CD4-positive, alpha-beta T cell treated with Interleukin-2 at 100 ng/mL for 4 hours (primary cell): ENCODE measurements around the gene LRRC3C.
"Not testable (repeated sequence)": the region's sequence is repeated elsewhere in the genome, so short reads cannot be mapped to it uniquely, and the experiment has no call there.

Source experiments
- DNase-seq: peaks from one replicate; pipeline ENCODE4 v3.0.0-alpha.2; 2020; ENCODE audit warnings: low spot score

The LRRC3C gene, protein sequence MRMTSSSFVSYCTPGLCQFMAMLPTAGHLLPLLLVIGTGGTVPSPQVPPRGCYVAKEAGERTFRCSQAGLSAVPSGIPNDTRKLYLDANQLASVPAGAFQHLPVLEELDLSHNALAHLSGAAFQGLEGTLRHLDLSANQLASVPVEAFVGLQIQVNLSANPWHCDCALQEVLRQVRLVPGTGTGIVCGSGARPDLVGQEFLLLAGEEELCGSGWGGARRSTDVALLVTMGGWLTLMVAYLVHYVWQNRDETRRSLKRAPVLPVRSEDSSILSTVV

DNA sequence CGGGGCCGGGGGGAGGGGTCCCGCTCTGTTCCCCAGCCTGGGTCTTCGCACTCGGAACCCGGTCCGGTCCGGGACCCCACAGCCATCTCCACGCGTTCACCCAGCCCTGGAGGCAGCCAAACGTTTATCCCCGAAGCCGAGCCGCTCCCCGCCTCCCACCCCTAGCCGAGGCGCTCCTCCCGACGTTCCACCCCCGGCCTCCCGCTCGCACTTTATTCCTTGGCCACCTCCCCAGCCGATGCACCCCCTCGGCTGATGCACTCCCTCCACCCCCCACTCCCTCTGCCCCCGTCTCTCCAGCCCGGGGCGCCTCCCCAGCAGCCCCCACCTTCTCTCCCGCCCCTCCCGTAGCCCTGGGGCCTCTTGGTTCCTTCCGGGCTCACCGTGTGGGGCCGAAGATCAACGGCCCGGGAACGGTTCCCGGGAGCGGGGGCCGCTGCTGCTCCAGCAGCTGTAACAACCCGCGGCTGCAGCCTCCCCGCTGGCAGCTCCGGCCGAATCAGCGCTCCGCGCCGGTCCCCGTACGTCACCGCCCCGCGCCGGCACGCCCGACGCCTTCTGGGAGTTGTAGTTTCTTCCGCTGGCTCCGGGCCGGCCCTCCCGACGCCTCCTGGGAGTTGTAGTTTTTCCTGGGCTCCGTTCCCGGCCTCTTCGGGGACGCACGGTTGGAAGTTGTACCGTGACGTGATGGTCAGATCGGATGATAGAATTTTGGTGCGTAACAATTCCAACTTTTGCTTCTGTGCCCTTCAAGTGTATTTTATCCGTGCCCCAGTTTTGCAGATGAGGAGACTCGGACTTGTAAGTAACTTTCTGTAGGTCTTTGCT is at the start of gene LRRC3C, which contains the start of gene ORMDL3:
Gene LRRC3C, plus strand, starts transcription at position 632 of the 828 bp plus-strand sequence. CDS start 13,792 bp downstream, outside the sequence.
Gene ORMDL3, minus strand, starts transcription at position 501 of the 828 bp plus-strand sequence. CDS start 3,398 bp downstream, outside the sequence.
- DNase-seq: peak; percentile 92

DNA sequence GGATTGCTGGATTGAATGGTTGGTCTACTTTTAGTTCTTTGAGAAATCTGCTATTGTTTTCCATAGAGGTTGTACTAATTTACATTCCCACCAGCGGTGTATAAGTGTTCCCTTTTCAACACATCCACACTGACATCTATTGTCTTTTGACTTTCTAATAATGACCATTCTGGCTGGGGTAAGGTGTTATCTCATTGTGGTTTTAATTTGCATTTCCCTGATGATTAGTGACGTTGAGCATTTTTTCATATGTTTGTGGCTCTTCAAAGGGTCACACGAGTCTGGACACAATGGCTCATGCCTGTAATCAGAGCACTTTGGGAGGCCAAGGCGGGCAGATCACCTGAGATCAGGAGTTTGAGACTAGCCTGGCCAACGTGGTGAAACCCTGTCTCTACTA is 41.4 kb upstream of the LRRC3C start:
- not testable (repeated sequence) for DNase-seq

GRCh38 chr17:39887078-39887477 is 40.5 kb upstream of the LRRC3C start:
- no peak for DNase-seq

DNA sequence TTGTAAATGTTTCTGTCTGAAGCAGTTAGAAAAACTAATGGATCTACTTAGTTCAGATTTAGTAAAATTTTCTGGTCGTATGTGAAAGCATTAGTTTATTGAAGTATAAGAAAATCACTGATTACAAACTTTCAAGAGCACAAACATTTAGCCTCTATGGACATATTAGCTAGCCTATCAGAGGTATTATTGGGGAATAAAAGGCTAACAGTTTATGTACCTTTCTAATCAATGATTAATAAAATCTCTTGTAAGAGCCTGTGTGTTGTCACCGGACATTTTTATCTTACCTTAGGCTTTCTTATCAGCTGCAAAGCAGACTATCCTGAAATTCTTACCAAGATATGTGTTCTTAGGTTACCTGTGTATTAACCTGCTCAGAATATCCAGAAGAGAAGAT is 38.3 kb upstream of the LRRC3C start:
- no peak for DNase-seq

DNA sequence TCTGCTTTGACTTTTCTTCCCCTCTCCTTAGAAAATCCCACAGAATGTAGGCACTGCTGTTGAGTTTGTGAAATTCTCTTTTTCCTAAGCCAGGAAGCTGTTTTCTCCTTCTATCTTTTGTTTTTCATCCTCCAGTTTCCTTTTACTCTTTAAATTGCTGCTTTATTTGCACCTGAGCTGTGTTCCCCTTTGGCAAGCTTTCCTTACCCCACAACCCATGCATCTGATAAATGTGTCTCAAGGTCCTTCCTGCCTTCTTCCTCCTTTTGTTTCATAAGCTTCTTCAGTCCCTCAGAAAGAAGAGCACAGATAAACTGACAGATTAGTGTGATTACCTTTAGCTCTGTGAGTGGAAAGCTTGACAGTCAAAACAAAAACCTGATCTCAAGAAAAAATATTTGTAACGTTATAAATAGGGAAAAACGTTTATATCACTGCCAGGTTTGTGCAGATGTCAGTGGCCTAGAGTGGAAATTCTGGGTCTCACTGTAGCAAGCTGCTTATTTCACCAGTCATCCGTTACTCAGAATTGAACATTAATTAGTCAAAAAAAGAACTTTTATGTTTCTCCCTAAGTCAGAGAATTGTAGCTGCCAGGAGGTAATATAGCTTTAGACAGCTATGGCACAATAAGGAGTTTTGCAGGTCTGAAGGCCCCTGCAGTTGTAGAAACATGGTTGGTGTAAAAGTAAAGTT is 32.7 kb upstream of the LRRC3C start:
- no peak for DNase-seq

- DNase-seq: no peak
Observed at GRCh38 chr17:39898088-39898487, 29.4 kb upstream of the LRRC3C start.

GRCh38 chr17:39899215-39899614 is 28.3 kb upstream of the LRRC3C start:
- DNase-seq: no peak

GRCh38 chr17:39902027-39902426 is 25.5 kb upstream of the LRRC3C start:
- not testable (repeated sequence) for DNase-seq

DNA sequence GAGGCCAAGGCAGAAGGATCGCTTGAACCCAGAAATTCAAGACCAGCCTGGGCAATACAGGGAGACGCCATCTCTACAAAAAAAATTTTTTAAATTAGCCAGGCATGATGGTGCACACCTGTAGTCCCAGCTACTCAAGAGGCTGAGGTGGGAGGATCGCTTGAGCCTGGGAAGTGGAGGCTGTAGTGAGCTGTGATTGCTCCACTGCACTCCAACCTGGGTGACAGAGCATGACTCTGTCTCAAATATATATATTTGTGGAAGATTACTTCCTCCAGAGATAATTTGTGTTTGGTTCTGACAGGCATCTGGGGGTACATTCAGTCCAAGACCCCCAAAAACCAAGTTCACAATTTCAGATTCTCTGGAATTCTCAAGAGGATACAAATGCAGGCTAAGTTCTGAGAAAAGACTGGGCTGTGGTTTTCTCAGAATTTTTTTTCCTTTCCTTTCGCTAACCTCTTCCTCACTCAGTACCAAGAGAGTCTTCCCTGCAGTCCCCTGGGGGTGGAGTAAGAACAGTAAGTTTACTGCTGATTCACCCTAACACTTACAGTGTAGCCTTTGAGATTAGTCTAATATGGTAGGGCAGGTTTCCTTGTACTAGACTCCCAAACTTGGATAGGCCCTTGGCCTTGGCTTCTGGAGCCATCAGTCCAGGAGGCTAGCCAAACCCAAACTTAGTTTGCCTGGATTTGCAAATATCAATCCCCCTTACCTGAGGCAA is 24.2 kb upstream of the LRRC3C start:
- DNase-seq: peak; percentile 43

DNA sequence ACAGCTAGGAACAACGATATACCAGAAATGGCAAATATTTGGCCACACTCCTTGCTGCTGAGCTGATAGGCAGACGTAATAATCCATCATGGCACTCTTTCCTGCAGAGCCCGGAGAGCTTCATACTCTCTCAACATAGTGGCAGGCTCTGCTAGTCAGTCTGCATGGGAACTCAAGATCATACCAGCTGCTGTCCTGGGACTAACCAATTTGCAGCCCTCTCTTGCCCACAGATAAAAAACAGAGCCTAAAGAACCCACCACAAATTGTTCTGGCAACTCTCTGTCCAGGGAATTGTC is 22.6 kb upstream of the LRRC3C start:
- DNase-seq: no peak

GRCh38 chr17:39908789-39909352 is 18.7 kb upstream of the LRRC3C start:
- DNase-seq: no peak

DNA sequence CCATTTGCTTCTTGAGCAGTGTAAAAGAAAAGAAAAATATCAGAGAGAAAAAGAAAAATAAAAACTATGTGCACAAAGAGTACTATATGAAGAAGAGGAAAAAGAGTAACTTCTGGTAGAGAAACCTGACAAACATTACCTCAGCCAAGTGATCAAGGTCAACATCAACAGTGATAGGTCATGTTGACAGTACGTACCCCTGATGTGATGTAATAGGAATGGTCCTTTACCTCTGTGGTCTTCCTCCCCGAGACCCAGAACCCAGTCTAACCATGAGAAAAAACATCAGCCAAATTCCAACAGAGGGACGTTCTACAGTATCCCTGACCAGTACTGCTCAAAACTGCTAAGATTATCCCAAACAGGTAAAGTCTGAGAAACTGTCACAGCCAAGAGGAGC is 13.5 kb upstream of the LRRC3C start:
- DNase-seq: no peak

GRCh38 chr17:39915559-39915958 is 12.0 kb upstream of the LRRC3C start:
- DNase-seq: no peak

DNA sequence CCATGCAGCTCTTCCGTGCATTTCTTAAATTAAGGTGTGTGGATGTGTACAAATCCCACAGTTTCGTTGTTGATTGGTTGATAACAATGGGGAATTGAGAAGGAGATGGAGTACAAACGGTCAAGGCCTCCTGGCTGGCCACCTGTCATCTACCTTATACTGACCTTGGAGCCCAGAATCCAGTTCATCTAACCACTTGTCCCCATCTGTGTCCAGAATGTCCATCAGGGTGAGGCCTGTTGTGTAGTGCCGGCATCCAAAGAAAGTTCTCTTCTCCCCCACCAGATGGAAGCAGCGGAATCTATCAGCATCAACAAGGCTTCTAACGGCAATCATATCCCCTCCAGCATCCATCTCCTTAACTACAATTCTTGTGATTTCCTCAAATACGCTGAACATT is 10.6 kb upstream of the LRRC3C start:
- DNase-seq: no peak

DNA sequence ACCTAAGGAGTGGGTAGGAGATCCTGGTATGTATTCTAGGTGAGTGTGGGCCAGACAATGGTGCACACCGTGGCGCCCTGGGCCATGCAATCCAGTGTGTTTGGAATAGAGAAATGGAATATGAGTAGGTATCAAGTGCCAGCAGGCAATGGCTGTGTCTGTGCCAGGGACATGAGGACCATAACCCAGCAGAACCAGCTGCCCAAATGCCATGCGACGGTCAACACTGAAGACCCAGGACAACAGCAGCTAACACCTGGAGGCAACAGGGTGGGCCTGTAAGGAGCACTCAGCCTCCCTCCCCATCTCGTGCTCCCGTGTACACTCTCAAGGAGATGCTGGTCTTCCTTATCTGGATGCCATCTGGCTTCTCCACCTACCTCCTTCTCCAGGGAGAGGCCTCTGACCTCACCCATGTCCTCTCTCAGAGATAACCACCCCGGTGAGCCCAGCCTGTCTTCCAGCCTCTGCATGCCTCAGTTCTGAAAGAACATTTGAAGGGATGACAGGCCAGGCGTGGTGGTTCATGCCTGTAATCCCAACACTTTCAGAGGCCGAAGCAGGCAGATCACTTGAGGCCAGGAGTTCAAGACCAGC is 8.3 kb upstream of the LRRC3C start:
- DNase-seq: no peak

- peak; percentile 79 for DNase-seq
Observed at GRCh38 chr17:39920218-39921210, 7.0 kb upstream of the LRRC3C start.

DNA sequence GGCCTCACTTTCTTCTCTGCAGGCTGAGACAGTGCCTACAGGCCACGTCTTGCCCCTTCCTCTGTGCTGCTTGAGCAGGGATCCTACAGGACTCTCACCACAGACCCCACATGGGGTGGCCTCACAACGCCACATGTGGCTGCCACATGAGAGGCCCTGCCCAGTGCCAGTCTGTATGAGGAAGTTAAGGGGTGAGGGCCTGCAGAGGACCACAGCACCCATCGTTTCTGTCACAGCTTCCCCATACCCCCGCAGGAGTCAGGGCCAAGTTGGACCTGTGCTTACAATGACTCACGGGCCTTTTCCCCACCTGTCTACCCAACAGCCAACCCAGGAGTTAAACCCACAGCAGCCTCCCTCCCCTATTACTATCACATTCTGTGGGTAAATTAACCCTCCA is 6.2 kb upstream of the LRRC3C start:
- DNase-seq: peak; percentile 41

DNA sequence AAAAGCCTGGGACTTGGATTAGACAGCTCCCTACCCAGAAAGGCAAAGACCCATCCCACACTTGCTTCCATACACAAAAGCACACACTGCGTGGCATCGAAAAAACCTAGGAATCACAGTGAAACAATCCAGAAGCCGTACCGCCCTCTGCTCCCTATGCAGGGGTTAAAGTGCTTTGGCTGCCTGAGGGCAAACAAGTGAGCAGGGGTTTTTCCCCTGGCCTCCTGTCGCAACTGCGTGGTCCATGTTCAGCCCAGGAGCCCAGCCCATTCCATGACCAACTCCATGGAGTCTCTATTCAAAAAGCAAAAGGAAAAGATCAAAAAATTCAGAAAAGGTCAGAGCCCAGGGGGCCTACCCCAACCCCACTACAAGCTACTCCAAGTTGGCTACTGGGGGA is 5.5 kb upstream of the LRRC3C start:
- no peak for DNase-seq

- no peak for DNase-seq
Observed at GRCh38 chr17:39923230-39923629, 4.3 kb upstream of the LRRC3C start.
